D721Med (cell line): ENCODE data around the gene HPSE2.
A peak's percentile ranks its signal among the peaks of the same experiment; 100 is the strongest.
"Not testable (repeated sequence)": the region's sequence is repeated elsewhere in the genome, so short reads cannot be mapped to it uniquely, and the experiment has no call there.

Experiments used
- DNase-seq: peaks from one replicate; pipeline ENCODE4 v3.0.0; 2011; ENCODE audit warnings: low spot score; ENCODE audit not compliant: insufficient read length
- FAIRE-seq: peaks from 2 replicates; lab custom pipeline; 2011; peaks lifted over from hg19 to GRCh38; lab: Jason Lieb, UNC
- TF ChIP-seq, protein P1 (sequence below): IDR thresholded peaks from 2 replicates; pipeline ENCODE4 v1.5.1; 2012; ENCODE audit warnings: mild to moderate bottlenecking, control low read depth; ENCODE audit not compliant: insufficient read depth; ENCODE audit errors: missing control alignments

Gene HPSE2

DNA sequence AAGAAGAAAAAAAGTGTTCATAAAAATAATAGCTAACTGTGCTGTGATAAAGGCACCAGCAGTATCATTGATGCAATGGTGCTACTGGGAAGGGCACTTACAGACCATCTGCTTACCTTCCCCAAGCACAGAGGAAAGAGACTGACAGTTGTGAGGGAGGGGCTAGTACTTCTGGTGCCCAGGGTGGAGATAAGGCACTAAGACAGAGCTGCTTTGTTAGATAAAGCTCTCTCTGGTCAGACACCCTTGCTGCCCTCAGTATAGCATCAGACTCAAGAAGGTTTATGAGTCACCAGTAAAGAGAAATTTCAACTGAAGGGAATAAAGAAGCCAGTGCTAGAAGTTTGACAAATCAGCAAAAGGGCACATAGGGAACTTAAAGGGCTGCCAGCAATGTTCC, 325.6 kb downstream of the HPSE2 start:
- no peak for DNase-seq
- no peak for FAIRE-seq
- TF ChIP-seq, protein P1, sequence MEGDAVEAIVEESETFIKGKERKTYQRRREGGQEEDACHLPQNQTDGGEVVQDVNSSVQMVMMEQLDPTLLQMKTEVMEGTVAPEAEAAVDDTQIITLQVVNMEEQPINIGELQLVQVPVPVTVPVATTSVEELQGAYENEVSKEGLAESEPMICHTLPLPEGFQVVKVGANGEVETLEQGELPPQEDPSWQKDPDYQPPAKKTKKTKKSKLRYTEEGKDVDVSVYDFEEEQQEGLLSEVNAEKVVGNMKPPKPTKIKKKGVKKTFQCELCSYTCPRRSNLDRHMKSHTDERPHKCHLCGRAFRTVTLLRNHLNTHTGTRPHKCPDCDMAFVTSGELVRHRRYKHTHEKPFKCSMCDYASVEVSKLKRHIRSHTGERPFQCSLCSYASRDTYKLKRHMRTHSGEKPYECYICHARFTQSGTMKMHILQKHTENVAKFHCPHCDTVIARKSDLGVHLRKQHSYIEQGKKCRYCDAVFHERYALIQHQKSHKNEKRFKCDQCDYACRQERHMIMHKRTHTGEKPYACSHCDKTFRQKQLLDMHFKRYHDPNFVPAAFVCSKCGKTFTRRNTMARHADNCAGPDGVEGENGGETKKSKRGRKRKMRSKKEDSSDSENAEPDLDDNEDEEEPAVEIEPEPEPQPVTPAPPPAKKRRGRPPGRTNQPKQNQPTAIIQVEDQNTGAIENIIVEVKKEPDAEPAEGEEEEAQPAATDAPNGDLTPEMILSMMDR: no peak

DNA sequence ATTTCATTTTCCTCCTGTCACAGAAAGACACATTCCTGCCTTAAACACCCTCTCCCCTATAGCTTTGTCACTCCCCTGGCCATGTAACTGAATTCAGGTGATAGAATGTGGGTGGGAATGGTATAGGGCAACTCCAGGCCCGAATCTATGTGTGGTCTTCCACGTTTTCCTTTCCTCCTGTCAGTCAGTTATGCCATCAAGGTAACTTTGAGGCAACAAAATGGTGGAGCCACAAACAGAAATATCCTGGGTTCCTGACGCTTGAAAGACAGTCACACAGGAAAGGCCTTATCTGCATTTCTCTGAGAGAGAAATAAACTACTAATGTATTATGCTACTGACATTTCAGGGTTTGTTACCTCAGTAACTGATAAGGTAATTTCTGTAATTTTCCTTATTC, 326.8 kb downstream of the HPSE2 start:
- TF ChIP-seq, protein P1: no peak
- FAIRE-seq (no peak), DNase-seq (no peak)

DNA sequence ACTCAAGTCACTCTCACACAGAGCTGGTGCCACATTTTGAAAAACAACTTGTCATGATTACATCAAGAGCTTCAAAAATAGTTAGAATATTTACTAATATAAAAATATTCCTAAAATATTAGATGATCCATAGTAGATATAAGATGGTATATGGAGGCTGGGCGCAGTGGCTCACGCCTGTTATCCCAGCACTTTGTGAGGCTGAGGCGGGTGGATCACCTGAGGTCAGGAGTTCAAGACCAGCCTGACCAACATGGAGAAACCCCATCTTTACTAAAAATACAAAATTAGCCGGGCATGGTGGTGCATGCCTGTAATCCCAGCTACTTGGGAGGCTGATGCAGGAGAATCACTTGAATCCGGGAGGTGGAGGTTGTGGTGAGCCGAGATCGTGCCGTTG, 327.4 kb downstream of the HPSE2 start:
- FAIRE-seq: not testable (repeated sequence)

DNA sequence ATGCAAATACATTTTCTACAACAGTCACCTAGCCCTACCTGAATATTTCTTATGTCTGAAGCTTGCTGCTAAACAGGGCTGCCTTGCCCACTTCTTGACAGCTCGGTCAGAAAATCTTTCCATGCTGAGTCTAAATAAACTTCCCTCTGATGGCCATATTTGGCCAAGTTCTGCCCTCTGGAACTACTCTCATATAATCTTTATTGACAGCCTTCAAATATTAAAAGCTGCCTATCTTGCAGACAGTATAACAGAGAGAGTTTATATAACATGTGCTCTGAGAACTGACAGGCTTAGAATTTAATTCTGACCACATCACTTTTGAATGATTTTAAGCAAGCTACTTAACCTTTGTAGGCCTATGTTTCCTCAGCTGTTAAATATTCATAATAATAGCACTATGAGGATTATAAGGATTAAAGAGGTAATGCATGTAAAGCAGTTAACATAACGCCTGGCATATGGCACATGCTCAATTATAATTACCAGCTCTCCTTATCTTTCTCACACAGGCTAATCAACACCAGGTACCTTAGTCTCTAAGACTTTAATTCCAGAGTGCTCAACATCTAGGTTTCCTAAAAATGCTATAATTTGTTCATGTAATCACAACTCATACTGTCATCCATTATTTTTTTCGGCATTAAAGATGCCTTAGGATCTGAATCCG, 334.1 kb downstream of the HPSE2 start:
- TF ChIP-seq, protein P1: no peak
- peak; percentile 82 for FAIRE-seq

More for the DNA sequence above, 327.4 kb downstream of the HPSE2 start:
- DNase-seq: not testable (repeated sequence)

DNA sequence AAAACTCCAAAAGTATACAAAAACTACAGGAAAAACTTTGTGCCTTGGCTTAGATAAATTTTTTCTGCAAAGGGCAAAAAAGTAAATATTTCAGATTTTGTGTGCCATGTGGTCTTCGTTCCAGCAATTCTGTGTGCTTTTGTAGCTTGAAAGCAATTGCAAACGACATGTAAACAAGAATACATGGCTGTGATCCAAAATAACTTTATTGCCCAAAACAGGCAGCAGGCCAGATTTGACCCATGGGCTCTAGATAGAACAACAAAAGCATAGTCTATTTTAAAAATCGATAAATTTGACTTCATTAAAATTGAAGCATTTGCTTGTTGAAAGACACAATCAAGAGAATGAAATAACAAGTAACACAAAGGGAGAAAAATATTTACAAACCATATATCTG, 336.6 kb downstream of the HPSE2 start:
- FAIRE-seq (no peak), DNase-seq (no peak)
- TF ChIP-seq, protein P1: no peak

More for the DNA sequence above, 334.1 kb downstream of the HPSE2 start:
- DNase-seq: no peak

DNA sequence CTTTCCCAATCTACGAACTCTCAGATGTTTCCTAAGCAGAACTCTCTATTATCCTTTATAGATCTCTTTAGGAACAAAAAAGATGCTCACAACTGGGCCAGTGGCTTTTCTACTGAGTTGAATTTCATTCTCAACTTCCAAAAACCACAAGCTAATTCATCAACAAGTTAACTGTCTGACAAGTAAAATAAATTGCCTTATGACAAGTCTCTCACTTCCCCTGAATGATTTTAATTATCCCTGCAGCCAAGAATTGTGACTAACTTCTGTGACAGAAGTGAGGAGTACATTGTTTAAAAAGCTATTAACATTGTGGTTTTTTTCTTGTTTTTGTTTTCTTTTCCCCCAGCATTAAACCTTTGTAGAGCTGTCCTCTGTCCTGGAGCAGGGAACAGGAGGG, 343.1 kb downstream of the HPSE2 start:
- TF ChIP-seq, protein P1: no peak
- no peak for DNase-seq
- FAIRE-seq: no peak

DNA sequence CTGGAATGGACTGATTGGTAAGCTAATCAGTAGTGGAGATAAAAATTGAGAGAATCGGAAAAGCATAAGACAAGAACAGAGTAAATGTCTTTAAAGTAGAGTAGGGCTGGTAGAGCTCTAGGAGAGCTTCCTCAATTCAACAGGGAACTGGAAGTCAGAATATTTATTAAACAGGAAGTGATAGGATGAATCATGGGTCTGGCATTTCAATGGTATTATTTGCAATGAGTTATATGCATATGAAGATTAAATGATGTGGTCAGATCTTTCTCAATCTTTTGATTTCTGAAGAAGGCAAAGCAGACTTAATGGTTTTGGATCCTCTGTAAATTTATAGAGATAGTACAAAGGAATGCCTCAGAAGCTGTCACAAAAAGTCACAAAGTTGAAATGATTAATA, 349.0 kb downstream of the HPSE2 start:
- TF ChIP-seq, protein P1: no peak
- no peak for DNase-seq
- FAIRE-seq: no peak
